ENCODE results near the gene HDHD2.

DNA sequence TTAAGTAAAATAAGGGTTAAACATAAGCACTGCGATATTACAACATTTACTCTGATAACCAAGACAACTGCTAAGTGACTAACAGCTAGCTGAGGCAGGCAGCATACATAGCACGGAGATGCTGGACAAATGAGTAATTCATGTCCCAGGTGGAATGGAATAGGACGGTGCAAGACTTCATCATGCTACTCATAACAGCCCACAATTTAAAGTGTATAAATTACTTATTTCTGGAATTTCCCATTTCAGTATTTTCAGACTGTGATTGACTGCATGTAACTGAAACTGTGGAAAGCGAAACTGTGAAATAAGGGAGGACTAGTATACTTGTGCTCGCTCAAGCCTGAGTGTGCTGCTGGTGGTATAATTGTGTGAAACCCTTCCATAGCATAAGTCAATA lies 12.9 kb upstream of the HDHD2 start:
- TF ChIP-seq CTCF (IDR thresholded peaks at IDR 0.05) = no peak
- TF ChIP-seq POLR2A (IDR thresholded peaks at IDR 0.05) = no peak

Measured in right lobe of liver (tissue), 4 donors.